Central memory CD8-positive, alpha-beta T cell (primary cell): Measurements from ENCODE around the gene KRTAP12-2.
"Not testable (repeated sequence)": the region's sequence is repeated elsewhere in the genome, so short reads cannot be mapped to it uniquely, and the experiment has no call there.

Experiments used
- ATAC-seq: fragments of 150-1000 bp; cut with Tn5 transposase; replicated peaks from 2 replicates; pipeline ENCODE4 v1.10.0; 2022; ENCODE audit warnings: mild to moderate bottlenecking, moderate FRiP score, moderate number of reproducible peaks; ENCODE audit not compliant: poor library complexity, severe bottlenecking; ENCODE audit errors: extremely low read depth
- DNase-seq, 2 donors: peaks; one replicate each; pipeline ENCODE4 v3.0.0; 2021; ENCODE audit warnings: low spot score in 2 of 2
- H3K27ac Mint-ChIP-seq: one replicate; pipeline ENCODE4 v1.8.0; 2022; ENCODE audit warnings: low read depth, mild to moderate bottlenecking, moderate library complexity, mixed read lengths
- H3K27me3 Mint-ChIP-seq: one replicate; pipeline ENCODE4 v1.8.0; 2022; ENCODE audit warnings: mixed read lengths
- H3K36me3 Mint-ChIP-seq: one replicate; pipeline ENCODE4 v1.8.0; 2022; ENCODE audit warnings: mild to moderate bottlenecking, moderate library complexity, mixed read lengths; ENCODE audit not compliant: insufficient read depth
- H3K4me1 Mint-ChIP-seq: one replicate; pipeline ENCODE4 v1.8.0; 2022; ENCODE audit warnings: mixed read lengths
- H3K4me3 Mint-ChIP-seq: one replicate; pipeline ENCODE4 v1.8.0; 2022; ENCODE audit warnings: mild to moderate bottlenecking, moderate library complexity, mixed read lengths
- H3K9me3 Mint-ChIP-seq: one replicate; pipeline ENCODE4 v1.8.0; 2022; ENCODE audit warnings: mixed read lengths

KRTAP12-2 gene

GRCh38 chr21:44636209-44637017 is 30.3 kb downstream of the KRTAP12-2 start:
- peaks cover 6% of the 10 kb centered on the region for H3K4me1 Mint-ChIP-seq
- peaks cover 2% of the 10 kb centered on the region for H3K36me3 Mint-ChIP-seq
- H3K27me3 Mint-ChIP-seq = no peaks in the 10 kb centered on the region
- ATAC-seq = no peak
- peak in 1 of 2 donors; percentile 12 for DNase-seq
- peaks cover 21% of the 10 kb centered on the region for H3K9me3 Mint-ChIP-seq
- no peak overlapping the region for H3K4me3 Mint-ChIP-seq
- no peak overlapping the region for H3K27ac Mint-ChIP-seq

GRCh38 chr21:44632067-44632466 is 34.7 kb downstream of the KRTAP12-2 start:
- Mint-ChIP-seq H3K36me3 (peaks cover 5% of the 10 kb centered on the region), H3K4me3 (no peak overlapping the region), H3K27me3 (no peaks in the 10 kb centered on the region), H3K27ac (peak overlapping the region; percentile 83), H3K4me1 (peaks cover 30% of the 10 kb centered on the region), H3K9me3 (peaks cover 34% of the 10 kb centered on the region)
- DNase-seq (no peak), ATAC-seq (no peak)

GRCh38 chr21:44630440-44630839 is 36.3 kb downstream of the KRTAP12-2 start:
- H3K4me1 Mint-ChIP-seq = peaks cover 45% of the 10 kb centered on the region
- no peak for ATAC-seq
- peak overlapping the region; percentile 83 for H3K27ac Mint-ChIP-seq
- no peaks in the 10 kb centered on the region for H3K27me3 Mint-ChIP-seq
- DNase-seq = no peak
- peak overlapping the region; percentile 19 for H3K4me3 Mint-ChIP-seq
- H3K9me3 Mint-ChIP-seq = peaks cover 34% of the 10 kb centered on the region
- H3K36me3 Mint-ChIP-seq = peaks cover 5% of the 10 kb centered on the region

- ATAC-seq (no peak), DNase-seq (no peak)
- H3K27ac Mint-ChIP-seq = peak overlapping the region; percentile 83
- peaks cover 57% of the 10 kb centered on the region for H3K4me1 Mint-ChIP-seq
- H3K9me3 Mint-ChIP-seq = peaks cover 43% of the 10 kb centered on the region
- H3K4me3 Mint-ChIP-seq = peak overlapping the region; percentile 19
- peaks cover 4% of the 10 kb centered on the region for H3K36me3 Mint-ChIP-seq
- no peaks in the 10 kb centered on the region for H3K27me3 Mint-ChIP-seq
Observed at GRCh38 chr21:44628707-44629391, 37.9 kb downstream of the KRTAP12-2 start.

- Mint-ChIP-seq H3K9me3 (peaks cover 47% of the 10 kb centered on the region), H3K4me1 (peaks cover 64% of the 10 kb centered on the region), H3K27ac (peak overlapping the region; percentile 91)
- not testable (repeated sequence) for ATAC-seq, H3K27me3 Mint-ChIP-seq, DNase-seq, H3K36me3 Mint-ChIP-seq, H3K4me3 Mint-ChIP-seq
Observed at GRCh38 chr21:44627831-44628233, 38.9 kb downstream of the KRTAP12-2 start.

GRCh38 chr21:44627181-44627822 is 39.4 kb downstream of the KRTAP12-2 start:
- not testable (repeated sequence) for H3K36me3 Mint-ChIP-seq, ATAC-seq, DNase-seq, H3K27me3 Mint-ChIP-seq
- Mint-ChIP-seq H3K9me3 (peaks cover 52% of the 10 kb centered on the region), H3K27ac (peak overlapping the region; percentile 91), H3K4me3 (peak overlapping the region; percentile 9), H3K4me1 (peaks cover 64% of the 10 kb centered on the region)

GRCh38 chr21:44626673-44627143 is 40.0 kb downstream of the KRTAP12-2 start, which contains the start of gene KRTAP10-9:
Gene KRTAP10-9, plus strand, starts transcription at chr21:44627093. Its CDS starts 79 bp downstream, at chr21:44627172.
- peak within 1 kb of the TSS; percentile 91 for H3K27ac Mint-ChIP-seq
- DNase-seq (no peak), ATAC-seq (no peak)
- no peaks in the 10 kb centered on the region for H3K27me3 Mint-ChIP-seq
- H3K36me3 Mint-ChIP-seq = peaks cover 5% of the 10 kb centered on the region
- H3K9me3 Mint-ChIP-seq = peaks cover 49% of the 10 kb centered on the region
- peak within 1 kb of the TSS; percentile 32 for H3K4me3 Mint-ChIP-seq
- H3K4me1 Mint-ChIP-seq = peaks cover 64% of the 10 kb centered on the region

- H3K27me3 Mint-ChIP-seq = no peaks in the 10 kb centered on the region
- peak overlapping the region; percentile 32 for H3K4me3 Mint-ChIP-seq
- DNase-seq = peak in 1 of 2 donors; percentile 41
- peak overlapping the region; percentile 75 for H3K27ac Mint-ChIP-seq
- peaks cover 63% of the 10 kb centered on the region for H3K4me1 Mint-ChIP-seq
- peaks cover 5% of the 10 kb centered on the region for H3K36me3 Mint-ChIP-seq
- peaks cover 44% of the 10 kb centered on the region for H3K9me3 Mint-ChIP-seq
- peak; percentile 94 for ATAC-seq
Observed at GRCh38 chr21:44626262-44626661, 40.5 kb downstream of the KRTAP12-2 start.

GRCh38 chr21:44625756-44626155 is 41.0 kb downstream of the KRTAP12-2 start:
- no peaks in the 10 kb centered on the region for H3K27me3 Mint-ChIP-seq
- peaks cover 5% of the 10 kb centered on the region for H3K36me3 Mint-ChIP-seq
- peaks cover 60% of the 10 kb centered on the region for H3K4me1 Mint-ChIP-seq
- no peak for ATAC-seq
- peak overlapping the region; percentile 75 for H3K27ac Mint-ChIP-seq
- DNase-seq = no peak
- H3K9me3 Mint-ChIP-seq = peaks cover 41% of the 10 kb centered on the region
- H3K4me3 Mint-ChIP-seq = peak overlapping the region; percentile 32

GRCh38 chr21:44623575-44623974 is 43.2 kb downstream of the KRTAP12-2 start:
- Mint-ChIP-seq H3K27ac (no peak overlapping the region), H3K36me3 (peaks cover 10% of the 10 kb centered on the region), H3K4me3 (no peak overlapping the region), H3K27me3 (no peaks in the 10 kb centered on the region), H3K9me3 (peaks cover 47% of the 10 kb centered on the region), H3K4me1 (peaks cover 66% of the 10 kb centered on the region)
- ATAC-seq (no peak), DNase-seq (no peak)

GRCh38 chr21:44619886-44620285 is 46.8 kb downstream of the KRTAP12-2 start:
- DNase-seq = no peak
- no peak for ATAC-seq
- H3K4me1 Mint-ChIP-seq = peaks cover 68% of the 10 kb centered on the region
- H3K27ac Mint-ChIP-seq = peak overlapping the region; percentile 95
- no peaks in the 10 kb centered on the region for H3K27me3 Mint-ChIP-seq
- peak overlapping the region; percentile 67 for H3K4me3 Mint-ChIP-seq
- peaks cover 10% of the 10 kb centered on the region for H3K36me3 Mint-ChIP-seq
- peaks cover 47% of the 10 kb centered on the region for H3K9me3 Mint-ChIP-seq

GRCh38 chr21:44618909-44619308 is 47.8 kb downstream of the KRTAP12-2 start:
- peaks cover 39% of the 10 kb centered on the region for H3K9me3 Mint-ChIP-seq
- ATAC-seq (peak; percentile 99), DNase-seq (peak in 1 of 2 donors; percentile 52)
- H3K36me3 Mint-ChIP-seq = peaks cover 10% of the 10 kb centered on the region
- H3K4me3 Mint-ChIP-seq = peak overlapping the region; percentile 67
- H3K27me3 Mint-ChIP-seq = no peaks in the 10 kb centered on the region
- peak overlapping the region; percentile 95 for H3K27ac Mint-ChIP-seq
- H3K4me1 Mint-ChIP-seq = peaks cover 64% of the 10 kb centered on the region
